Measurements from ENCODE around the gene VILL.

GRCh38 chr3:38016410-38016809 lies 25.8 kb downstream of the VILL start:
- TF ChIP-seq CTCF (IDR thresholded peaks at IDR 0.05) (no peak), ZFP36 (IDR thresholded peaks at IDR 0.05; ENCODE audit: borderline replicate concordance, partially characterized antibody) (no peak)
